Left lung (tissue), 10 donors: ENCODE data around the gene DPYSL5. TPM values are rescaled to one million over a fixed set of nuclear protein-coding genes. Genes with fewer than 3 reads are reported as not detected.

Source experiments
- ATAC-seq: fragments of 200-7000 bp; cut with Tn5 transposase; one replicate; pipeline ENCODE4 v1.9.1; 2020; ENCODE audit warnings: moderate library complexity
- DNase-seq, 4 donors: peaks; one replicate each; pipeline ENCODE4 v3.0.0-alpha.2; 2013 to 2020
- H3K27ac ChIP-seq, 2 donors: fragments of 200-600 bp; sonication (generic) in 1 of 2; one replicate each; pipeline versions ENCODE4 v1.5.0 to v1.8.0; 2020 to 2021
- H3K27me3 ChIP-seq, 2 donors: fragments of 200-600 bp; sonication (generic) in 1 of 2; one replicate each; pipeline versions ENCODE4 v1.5.0 to v1.8.0; 2020 to 2021
- H3K36me3 ChIP-seq, 2 donors: fragments of 200-600 bp; sonication (generic) in 1 of 2; one replicate each; pipeline versions ENCODE4 v1.5.0 to v1.8.0; 2020 to 2021
- H3K4me1 ChIP-seq, 2 donors: fragments of 200-600 bp; one replicate each; pipeline ENCODE4 v1.8.0; 2021
- H3K4me3 ChIP-seq, 2 donors: fragments of 200-600 bp; sonication (generic) in 1 of 2; one replicate each; pipeline versions ENCODE4 v1.5.0 to v1.8.0; 2020 to 2021; ENCODE audit warnings: mild to moderate bottlenecking in 1 of 2
- H3K9me3 ChIP-seq, 2 donors: fragments of 200-600 bp; sonication (generic) in 1 of 2; one replicate each; pipeline versions ENCODE4 v1.5.0 to v1.8.0; 2020 to 2021
- CTCF ChIP-seq, 2 donors: fragments of 200-600 bp; sonication (generic) in 1 of 2; IDR thresholded peaks; one replicate each; pipeline versions ENCODE4 v1.5.0 to v1.8.0; 2021; ENCODE audit warnings: antibody characterized with exemption in 2 of 2
- intact Hi-C, 2 donors: fragments of 100-400 bp; cut with DNase I; formaldehyde crosslinking; loops; one replicate each; pipeline versions ENCODE4 v1.11.2 to v1.14.2; 2022
- polyA plus RNA-seq, 6 donors: library from polyadenylated mRNA; unstranded; fragments of 120-200 nt; gene quantifications; one replicate each; pipeline ENCODE4 v1.2.1, GENCODE V29; 2013; ENCODE audit not compliant: insufficient read length in 6 of 6
- total RNA-seq, 2 donors: library from RNA; stranded (reverse); fragmentation: NEBNext Ultra II Directional; extraction: Animal tissue kit (Norgen Biotek cat#: 25700); gene quantifications; one replicate each; pipeline ENCODE4 v1.2.1, GENCODE V29; 2021
- donor health status: DM: no; HTN: yes; CAD: no.
- donor health status: DM: no; HTN: no; CAD: no.

DPYSL5 gene
- total and polyA plus RNA-seq, 8 donors: 0.07 to 0.37 (median 0.23) TPM; not detected in 2

DNA sequence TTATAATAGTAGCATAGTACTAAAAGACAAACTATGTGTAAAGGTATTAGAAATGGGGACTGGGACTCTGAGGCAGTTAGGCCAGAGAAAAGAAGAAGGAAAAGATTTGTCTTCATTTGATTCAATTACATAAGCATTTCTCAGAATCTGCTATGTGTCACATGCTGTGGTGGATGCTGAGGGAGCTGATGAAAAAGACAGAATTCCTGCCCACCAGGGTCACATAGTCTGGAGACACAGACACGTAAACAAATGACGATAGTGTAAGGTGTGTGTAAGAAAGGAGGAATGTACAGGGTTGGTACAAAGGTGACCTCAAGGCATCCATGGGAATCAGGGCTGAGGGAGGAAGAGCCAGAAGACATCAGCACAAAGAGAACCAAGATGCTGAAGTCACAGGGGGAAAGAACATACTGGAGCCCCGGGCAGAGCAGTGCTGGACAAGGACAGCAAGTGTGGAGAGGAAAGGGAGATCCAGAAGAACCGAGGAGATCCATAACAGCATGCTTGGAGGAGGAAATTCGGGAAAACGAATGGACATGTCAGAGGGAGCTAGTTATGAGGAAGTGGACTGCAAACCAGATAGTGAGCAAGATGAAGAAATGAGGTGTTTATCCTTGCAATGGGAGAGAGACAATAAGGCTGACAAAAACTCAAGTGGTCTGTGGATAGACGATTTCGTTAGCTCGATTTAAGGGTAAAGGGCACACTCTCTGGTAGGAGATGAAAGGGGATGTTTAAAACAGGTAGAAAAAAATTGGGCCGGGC lies 121.3 kb downstream of the DPYSL5 start:
- no peak overlapping the region for H3K4me3 ChIP-seq
- H3K27ac ChIP-seq: no peak overlapping the region
- DNase-seq (no peak), ATAC-seq (no peak)
- peaks cover 0 to 23% of the 10 kb centered on the region in 2 donors for H3K4me1 ChIP-seq
- H3K36me3 ChIP-seq: no peaks in the 10 kb centered on the region
- H3K9me3 ChIP-seq: no peaks in the 10 kb centered on the region
- peaks cover 0 to 5% of the 10 kb centered on the region in 2 donors for H3K27me3 ChIP-seq
- intact Hi-C loops: loop anchor here in 1 of 2 donors (5.0 to 10.0 kb wide), 2 partner anchors 48 to 116 kb away; partner anchors contain the start of gene KHK
- no peak for TF ChIP-seq CTCF (IDR thresholded peaks at IDR 0.05)

DNA sequence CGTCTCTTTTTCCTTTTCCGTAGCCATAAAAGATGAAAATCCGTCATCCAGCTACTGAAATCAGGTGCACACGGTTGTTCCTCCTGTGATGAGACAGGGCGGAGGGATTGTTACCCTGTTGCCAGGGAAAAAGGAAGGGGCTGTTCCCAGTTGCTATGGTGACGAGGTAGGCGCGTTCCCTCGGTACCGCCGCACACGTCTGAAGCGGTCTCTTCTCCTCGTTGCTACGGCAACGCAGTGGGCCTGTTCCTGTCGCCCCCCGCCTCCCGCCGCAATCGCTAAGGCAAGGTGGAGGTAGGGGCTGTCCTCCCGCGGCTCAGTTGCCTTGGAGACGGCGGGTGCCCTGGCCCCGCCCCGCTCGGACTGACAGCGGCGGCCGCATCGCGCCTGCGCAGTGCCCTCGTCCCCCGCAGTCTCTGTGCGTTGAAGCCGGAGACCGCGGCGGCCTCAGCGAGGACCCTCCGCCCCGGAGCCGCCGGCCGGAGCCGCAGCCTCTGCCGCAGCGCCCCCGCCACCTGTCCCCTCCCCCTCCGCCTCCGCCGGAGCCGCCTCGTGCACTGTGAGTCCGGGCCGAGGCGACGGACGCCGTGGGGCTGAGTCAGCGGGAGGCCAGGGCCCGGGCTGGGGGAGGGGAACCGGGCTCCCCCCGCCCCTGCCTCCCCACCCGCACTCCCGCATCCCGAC lies 122.5 kb downstream of the DPYSL5 start, which contains the start of gene MAPRE3:
TSS of gene MAPRE3 (plus strand) at position 394 of the 684 bp plus-strand sequence. CDS start 51,582 bp downstream, outside the sequence.
- ATAC-seq (peak; percentile 98), DNase-seq (peak; percentile 64 to 95 (median 83))
- no peaks in the 10 kb centered on the region for H3K36me3 ChIP-seq
- peak within 1 kb of the TSS; percentile 83 for H3K4me3 ChIP-seq
- no peaks in the 10 kb centered on the region for H3K9me3 ChIP-seq
- H3K27ac ChIP-seq: peak within 1 kb of the TSS; percentile 26 to 61
- TF ChIP-seq CTCF (IDR thresholded peaks at IDR 0.05): no peak
- peaks cover 0 to 5% of the 10 kb centered on the region in 2 donors for H3K27me3 ChIP-seq
- intact Hi-C loops: no loop called here
- peaks cover 0 to 23% of the 10 kb centered on the region in 2 donors for H3K4me1 ChIP-seq

GRCh38 chr2:26970928-26971627 lies 123.1 kb downstream of the DPYSL5 start:
- peak overlapping the region in 1 of 2 donors; percentile 61 for H3K27ac ChIP-seq

GRCh38 chr2:26971911-26972786 lies 124.2 kb downstream of the DPYSL5 start:
- Histone ChIP-seq H3K4me1 (peaks cover 0 to 23% of the 10 kb centered on the region in 2 donors), H3K9me3 (no peaks in the 10 kb centered on the region), H3K27ac (no peak overlapping the region), H3K36me3 (no peaks in the 10 kb centered on the region), H3K4me3 (peak overlapping the region in 1 of 2 donors; percentile 83), H3K27me3 (peaks cover 0 to 5% of the 10 kb centered on the region in 2 donors)
- no peak for TF ChIP-seq CTCF (IDR thresholded peaks at IDR 0.05)
- DNase-seq (no peak), ATAC-seq (no peak)
- intact Hi-C loops: no loop called here

More at GRCh38 chr2:26970928-26971627, 123.1 kb downstream of the DPYSL5 start:
- peak overlapping the region; percentile 83 for H3K4me3 ChIP-seq
- ATAC-seq: peak; percentile 39
- H3K9me3 ChIP-seq: no peaks in the 10 kb centered on the region
- H3K27me3 ChIP-seq: peaks cover 0 to 5% of the 10 kb centered on the region in 2 donors
- intact Hi-C loops: no loop called here
- DNase-seq: no peak
- no peak for TF ChIP-seq CTCF (IDR thresholded peaks at IDR 0.05)
- H3K36me3 ChIP-seq: no peaks in the 10 kb centered on the region
- H3K4me1 ChIP-seq: peaks cover 0 to 23% of the 10 kb centered on the region in 2 donors
